RPMI7951 (cell line): ENCODE measurements around the gene RUSC1. TPM values are rescaled to one million over a fixed set of nuclear protein-coding genes. Genes with fewer than 3 reads are reported as not detected.
"Not testable (repeated sequence)": the region's sequence is repeated elsewhere in the genome, so short reads cannot be mapped to it uniquely, and the experiment has no call there.

Source experiments
- DNase-seq: peaks from one replicate; pipeline ENCODE4 v3.0.0-alpha.2; 2012; ENCODE audit warnings: low read depth
- total RNA-seq: library from RNA; depleted of rRNA; stranded (reverse); fragments of >200 nt; shearing (Covaris generic); gene quantifications from 2 replicates; pipeline ENCODE4 v1.2.3, GENCODE V29; 2014; rRNA removed

The RUSC1 gene, protein sequence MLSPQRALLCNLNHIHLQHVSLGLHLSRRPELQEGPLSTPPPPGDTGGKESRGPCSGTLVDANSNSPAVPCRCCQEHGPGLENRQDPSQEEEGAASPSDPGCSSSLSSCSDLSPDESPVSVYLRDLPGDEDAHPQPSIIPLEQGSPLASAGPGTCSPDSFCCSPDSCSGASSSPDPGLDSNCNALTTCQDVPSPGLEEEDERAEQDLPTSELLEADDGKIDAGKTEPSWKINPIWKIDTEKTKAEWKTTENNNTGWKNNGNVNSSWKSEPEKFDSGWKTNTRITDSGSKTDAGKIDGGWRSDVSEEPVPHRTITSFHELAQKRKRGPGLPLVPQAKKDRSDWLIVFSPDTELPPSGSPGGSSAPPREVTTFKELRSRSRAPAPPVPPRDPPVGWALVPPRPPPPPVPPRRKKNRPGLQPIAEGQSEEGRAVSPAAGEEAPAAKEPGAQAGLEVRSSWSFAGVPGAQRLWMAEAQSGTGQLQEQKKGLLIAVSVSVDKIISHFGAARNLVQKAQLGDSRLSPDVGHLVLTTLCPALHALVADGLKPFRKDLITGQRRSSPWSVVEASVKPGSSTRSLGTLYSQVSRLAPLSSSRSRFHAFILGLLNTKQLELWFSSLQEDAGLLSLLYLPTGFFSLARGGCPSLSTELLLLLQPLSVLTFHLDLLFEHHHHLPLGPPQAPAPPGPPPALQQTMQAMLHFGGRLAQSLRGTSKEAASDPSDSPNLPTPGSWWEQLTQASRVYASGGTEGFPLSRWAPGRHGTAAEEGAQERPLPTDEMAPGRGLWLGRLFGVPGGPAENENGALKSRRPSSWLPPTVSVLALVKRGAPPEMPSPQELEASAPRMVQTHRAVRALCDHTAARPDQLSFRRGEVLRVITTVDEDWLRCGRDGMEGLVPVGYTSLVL
- 25.1 and 26.2 TPM in 2 replicates for total RNA-seq

DNA sequence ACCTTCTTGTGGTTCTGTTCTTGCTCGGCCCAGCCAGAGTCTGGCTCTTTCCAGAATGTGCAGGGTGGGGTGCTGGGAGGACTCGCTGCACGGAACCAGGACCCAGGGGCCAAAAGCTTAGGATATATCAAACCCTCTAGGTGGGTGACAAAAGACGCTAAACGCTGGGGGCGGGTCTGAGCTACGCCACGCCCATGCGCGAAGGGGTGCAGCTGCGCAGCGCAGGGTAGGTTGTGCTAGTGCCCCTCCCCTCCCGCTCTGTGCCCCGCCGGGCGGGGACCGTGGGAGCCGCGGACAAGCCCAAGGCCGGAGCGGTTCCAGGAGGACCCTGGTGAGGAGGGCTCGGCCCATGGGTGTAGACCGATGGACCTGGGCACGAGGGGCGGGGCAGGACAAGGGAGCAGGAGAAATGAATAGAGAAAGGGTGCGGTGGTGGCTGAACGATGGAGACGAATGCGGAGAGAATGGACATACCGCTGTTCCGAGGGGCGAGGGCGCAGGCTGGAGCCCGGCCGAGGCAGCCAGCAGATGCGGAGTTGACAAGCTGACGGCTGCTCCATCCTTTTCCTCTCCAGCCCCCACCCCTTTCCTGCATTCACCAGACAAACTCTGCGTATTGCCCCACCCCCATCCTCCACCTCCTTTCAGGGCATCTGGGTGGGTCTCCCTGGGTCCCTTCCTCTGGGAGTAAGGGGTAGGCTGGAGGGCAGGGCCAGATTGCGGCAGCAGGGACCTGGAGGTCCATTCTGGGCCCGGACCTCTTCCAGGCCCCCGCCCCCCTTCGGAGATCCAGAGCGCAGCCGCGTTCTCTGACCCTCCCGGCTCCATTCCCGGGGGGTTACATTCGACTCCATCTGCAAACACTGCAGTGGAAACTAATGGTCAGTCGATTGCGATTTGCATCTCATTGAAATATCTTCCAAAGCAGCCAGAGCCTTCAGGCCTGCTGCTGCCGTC lies at the start of gene RUSC1:
Gene RUSC1, plus strand, starts transcription at position 234 of the 957 bp plus-strand sequence. CDS start 880 bp downstream, outside the sequence.
- DNase-seq, result no peak

DNA sequence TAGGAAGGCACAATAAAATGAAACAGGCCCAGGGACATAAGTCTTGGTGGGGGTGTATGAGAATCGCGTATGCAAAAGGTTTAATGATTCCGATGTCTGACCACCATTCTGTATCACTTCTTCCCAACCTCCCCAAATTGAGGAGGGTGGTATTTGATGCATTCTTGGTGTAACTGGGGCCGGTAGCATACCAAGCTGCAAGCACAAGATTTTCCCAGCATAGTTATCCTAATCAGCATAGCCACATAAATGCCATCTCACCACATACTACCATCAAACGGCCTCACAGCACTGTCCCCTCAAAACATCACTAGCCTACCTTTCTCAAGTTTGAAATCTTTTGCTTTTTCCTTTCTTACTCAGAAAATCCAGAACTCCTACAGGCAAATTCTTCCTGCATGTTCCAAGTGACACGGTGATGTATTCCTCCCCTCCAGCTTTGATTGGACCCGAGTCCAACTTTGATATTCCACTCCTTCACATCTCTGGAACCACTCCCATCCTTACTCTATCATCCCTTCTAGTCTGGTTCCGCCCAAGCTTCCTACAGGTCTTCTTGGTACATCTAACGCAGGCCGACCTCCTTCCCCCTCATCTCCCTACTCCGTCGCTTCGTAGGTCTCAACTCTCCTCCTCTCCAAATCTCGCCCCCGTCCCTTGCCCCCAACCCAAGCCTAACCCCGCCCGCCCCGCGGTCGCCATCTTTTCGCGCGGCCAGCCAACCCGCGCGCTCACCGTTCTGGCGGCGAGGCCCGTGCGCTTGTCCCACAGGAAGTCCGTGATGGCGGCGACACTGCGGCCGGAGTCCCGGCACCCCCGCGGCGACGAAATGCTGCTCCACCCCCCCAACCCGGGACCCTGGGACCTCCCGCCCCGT lies 48.0 kb upstream of the RUSC1 start:
- peak; percentile 73 for DNase-seq

DNA sequence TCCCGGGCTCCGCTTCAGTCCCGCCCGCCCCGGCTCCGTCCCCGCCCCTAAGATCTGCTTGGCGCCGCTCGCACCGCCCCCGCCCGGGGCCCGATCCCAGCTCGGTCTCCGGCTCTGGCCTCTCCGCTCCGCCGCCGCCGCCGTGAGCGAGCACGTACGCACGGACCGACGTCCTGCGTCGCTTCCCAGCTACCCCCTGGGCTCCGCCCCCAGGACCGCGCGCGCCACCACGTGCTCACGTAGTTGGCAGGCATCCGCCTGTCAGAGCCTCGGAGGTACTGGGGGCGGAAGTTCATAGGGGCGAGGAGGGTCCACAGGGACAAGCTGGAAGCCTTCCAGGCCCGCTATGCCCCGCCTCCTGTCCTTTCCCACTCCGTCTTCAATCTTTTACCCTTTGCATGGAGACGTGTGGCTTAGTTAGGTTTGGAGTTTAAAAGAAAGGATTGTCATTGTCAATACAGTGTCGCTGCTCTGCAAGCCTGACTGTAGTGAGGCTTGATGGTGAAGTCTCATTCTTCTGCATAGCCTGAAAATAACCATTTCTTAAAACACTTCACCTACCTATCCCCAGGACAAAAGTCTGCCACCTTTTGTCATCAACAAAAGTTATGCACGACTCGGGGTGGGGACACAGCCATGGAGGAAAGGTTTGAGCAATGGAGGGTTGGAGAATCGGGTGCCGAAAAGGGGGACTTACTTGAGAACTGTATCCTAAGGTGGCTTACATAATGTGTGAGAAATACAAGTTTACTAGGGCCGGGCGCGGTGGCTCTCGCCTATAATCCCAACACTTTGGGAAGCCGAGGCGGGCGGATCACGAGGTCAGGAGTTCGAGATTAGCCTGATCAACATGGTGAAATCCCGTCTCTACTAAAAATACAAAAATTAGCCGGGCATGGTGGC lies 47.1 kb upstream of the RUSC1 start, which contains the start of gene CLK2:
Gene CLK2, minus strand, starts transcription at position 162 of the 903 bp plus-strand sequence. CDS start 2,527 bp downstream, outside the sequence.
- peak; percentile 94 for DNase-seq

DNA sequence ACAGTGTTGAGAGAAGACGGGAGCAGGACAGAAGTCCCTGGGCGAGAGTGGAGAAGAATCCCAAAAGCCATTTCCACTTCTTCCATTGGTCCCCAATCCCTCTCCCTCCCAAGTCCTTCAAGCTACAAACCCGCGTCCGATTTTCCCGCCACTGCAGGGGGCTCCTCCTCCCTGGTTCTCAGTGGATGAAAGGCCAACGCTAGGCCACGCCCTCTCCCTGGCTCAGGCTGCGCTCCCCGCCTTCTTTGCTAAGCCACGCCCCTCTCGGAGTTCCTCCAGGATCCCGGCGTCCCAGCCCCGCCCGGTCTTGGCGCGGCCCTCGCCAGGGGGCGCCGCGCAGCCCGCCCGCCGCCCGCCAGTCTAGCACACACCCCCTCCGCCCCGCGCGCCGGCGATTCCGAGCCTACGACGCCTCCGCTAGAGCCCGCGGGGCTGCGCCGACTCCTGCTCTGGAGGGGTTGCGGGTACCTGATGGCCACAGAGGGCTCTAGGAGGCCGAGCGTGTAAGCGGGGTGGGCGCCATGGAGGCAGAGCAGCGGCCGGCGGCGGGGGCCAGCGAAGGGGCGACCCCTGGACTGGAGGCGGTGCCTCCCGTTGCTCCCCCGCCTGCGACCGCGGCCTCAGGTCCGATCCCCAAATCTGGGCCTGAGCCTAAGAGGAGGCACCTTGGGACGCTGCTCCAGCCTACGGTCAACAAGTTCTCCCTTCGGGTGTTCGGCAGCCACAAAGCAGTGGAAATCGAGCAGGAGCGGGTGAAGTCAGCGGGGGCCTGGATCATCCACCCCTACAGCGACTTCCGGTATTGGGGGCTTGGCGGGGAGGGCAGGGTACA lies 43.4 kb upstream of the RUSC1 start, which contains the start of gene HCN3:
Gene HCN3, plus strand, starts transcription at position 394 of the 832 bp plus-strand sequence. Its CDS starts 128 bp downstream, at position 522.
- peak; percentile 91 for DNase-seq

DNA sequence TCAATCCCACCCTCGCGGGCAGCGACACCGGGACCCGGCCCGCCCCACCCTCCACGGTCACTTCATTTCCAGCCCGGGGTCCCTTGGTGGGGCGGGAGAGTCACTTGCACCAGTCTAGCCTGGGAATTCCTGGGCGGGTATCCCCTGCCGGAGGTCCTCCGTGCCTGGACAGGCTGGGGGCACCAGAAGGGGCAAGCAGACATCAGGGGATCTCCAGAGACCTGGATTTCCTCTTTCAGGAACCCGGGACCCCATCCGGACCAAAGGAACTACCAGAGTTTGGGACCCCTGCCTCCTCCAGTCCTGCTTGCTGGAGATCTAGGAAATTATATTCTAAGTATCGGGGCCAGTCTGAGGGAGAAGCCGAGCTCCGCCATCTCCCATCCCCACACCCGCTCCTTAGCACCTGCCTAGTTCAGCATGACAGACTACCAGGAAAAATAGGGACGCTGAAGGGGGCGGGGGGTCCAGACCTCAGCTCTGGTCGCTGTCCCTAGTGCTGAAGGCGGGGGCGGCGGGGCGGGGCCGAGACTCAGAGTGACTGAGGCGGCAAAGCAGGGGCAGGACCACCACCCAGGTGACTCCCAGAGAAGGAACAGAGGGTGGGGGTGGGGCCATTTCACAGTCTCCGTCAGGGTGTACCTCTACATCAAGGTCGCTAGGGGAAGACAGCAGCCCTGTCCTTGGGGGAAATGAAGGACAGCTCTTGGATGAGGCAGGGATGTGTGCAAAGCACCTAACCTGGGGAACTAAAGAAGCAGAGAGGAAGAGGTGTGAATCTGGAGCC lies 42.6 kb upstream of the RUSC1 start:
- peak; percentile 27 for DNase-seq

DNA sequence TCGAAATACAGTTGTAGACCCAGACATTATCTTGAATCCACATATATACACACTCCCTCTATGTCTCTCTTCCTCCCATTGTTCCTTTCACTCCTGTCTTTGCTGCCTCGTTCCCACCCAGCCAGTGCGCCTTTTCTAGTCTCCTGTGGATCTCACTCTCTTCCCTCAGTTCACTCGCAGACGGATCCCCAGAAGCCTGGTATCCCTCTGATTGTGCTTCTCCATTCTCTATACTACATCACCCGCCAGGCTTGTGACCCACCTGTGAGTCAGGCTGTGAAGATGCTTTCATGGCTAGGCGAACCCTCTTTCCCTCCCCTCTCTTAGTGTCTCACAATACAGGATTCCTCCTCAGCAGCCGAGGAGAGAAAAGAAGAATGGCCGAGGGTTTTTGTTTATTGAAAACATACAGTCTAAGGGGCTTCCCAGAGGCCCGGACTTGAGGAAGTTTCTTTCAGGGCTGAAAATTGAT lies 42.0 kb upstream of the RUSC1 start:
- DNase-seq, result no peak

DNA sequence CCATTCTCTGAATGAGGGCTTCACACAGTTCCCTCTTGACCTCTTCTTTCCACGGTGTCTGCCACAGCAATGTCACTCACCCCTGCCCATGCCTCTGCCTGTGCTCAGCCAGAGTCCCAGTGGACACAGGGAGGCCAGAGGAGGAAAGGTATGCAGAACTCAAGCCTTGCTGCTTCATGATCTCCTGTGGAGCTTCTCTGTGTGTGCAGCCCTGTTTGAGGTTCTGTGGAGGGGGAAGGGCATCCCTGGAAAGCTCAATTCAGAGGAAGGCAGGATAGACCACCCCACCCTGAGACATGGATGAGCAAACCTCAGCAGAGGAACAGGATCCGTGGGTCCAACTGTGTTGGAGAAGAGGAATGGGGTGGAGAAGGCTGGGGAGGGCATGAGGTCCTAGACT lies 41.4 kb upstream of the RUSC1 start:
- DNase-seq, result no peak

DNA sequence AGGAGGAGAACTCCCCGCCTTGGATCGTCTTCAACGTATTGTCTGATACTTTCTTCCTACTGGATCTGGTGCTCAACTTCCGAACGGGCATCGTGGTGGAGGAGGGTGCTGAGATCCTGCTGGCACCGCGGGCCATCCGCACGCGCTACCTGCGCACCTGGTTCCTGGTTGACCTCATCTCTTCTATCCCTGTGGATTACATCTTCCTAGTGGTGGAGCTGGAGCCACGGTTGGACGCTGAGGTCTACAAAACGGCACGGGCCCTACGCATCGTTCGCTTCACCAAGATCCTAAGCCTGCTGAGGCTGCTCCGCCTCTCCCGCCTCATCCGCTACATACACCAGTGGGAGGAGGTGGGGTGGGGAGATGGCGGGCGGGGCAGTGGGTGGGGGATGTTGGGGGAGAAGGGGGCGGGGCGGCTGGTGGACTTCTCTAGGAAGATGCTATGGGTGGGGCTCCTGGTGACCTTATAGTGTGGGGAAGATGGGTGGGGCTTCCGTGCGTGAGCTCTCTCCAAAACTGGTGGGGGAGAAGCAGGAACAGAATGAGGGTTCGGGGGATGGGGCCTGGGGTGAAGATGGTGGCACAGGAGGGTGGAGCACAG lies 38.1 kb upstream of the RUSC1 start:
- DNase-seq, result no peak

DNA sequence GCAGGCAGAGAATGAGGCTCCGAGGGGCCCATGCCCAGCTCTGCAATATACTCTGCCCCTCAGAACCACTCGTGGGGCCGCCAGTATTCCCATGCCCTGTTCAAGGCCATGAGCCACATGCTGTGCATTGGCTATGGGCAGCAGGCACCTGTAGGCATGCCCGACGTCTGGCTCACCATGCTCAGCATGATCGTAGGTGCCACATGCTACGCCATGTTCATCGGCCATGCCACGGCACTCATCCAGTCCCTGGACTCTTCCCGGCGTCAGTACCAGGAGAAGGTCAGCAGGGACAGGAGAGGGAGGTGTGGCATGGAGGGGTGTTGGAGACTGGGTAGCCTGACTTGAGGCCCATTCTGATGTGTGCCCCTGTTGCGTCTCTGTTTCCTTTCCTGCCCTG lies 36.2 kb upstream of the RUSC1 start:
- DNase-seq, result no peak

DNA sequence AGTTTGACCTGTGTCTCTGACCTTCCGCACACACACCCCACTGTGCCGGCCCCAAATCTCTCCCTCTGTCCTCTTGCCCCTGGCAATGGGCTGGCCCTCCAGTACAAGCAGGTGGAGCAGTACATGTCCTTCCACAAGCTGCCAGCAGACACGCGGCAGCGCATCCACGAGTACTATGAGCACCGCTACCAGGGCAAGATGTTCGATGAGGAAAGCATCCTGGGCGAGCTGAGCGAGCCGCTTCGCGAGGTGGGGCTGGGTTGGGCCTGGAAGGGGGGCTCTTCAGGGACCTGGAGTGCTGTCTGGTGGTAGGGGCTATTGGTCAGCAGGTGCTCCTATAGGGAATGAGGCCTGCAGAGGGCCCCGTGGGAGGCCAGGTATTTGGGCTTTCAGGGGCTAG lies 35.6 kb upstream of the RUSC1 start:
- DNase-seq, result no peak

DNA sequence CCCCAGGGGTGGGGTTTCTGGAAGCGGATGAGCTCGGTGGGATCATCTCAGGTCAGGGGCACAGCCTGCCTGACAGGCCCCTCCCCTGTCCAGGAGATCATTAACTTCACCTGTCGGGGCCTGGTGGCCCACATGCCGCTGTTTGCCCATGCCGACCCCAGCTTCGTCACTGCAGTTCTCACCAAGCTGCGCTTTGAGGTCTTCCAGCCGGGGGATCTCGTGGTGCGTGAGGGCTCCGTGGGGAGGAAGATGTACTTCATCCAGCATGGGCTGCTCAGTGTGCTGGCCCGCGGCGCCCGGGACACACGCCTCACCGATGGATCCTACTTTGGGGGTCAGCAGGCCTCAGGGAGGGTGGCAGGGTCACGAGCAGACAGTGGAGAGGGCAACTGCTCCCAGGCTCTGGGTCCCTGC lies 35.1 kb upstream of the RUSC1 start:
- DNase-seq, result no peak

DNA sequence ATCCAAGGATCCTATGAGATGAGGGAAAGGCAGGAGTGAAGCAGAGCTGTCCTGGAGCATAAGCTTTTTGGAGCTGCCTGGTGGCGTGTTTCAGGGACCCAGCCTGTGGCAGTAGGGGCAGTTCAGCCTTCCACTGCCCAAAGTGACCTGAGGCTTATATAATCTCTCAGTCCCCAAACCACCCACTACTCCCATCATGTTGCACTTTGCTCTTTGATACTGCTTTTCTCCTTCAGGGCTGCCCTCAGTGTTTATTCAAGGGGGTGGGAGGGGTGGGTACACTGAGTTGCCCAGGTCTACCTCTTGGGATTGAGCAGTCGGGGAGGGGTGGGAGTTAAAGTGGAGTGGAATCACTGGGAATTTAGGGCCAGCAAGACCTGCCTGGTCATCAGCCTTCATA lies 34.1 kb upstream of the RUSC1 start:
- no peak for DNase-seq

DNA sequence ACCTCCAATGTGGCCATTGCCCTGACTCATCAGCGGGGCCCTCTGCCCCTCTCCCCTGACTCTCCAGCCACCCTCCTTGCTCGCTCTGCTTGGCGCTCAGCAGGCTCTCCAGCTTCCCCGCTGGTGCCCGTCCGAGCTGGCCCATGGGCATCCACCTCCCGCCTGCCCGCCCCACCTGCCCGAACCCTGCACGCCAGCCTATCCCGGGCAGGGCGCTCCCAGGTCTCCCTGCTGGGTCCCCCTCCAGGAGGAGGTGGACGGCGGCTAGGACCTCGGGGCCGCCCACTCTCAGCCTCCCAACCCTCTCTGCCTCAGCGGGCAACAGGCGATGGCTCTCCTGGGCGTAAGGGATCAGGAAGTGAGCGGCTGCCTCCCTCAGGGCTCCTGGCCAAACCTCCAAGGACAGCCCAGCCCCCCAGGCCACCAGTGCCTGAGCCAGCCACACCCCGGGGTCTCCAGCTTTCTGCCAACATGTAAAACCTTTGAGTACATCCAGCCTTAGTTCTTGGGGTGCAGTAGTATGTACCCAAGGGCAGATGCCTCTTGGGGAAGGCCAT lies 32.6 kb upstream of the RUSC1 start:
- no peak for DNase-seq

DNA sequence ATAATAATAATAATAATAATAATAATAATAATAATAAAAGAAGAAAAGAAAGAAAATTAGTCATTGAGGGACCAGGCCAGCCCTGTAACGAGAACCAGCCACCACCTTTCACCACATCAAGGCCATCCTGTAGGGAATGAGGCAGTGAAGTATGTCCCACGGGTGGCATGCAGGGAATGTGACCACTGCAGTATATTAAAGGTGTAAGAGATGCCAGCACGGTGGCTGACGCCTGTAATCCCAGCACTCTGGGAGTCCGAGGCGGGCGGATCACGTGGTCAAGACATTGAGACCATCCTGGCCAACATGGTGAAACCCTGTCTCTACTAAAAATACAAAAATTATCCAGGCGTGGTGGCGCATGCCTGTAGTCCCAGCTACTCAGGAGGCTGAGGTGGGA lies 29.7 kb upstream of the RUSC1 start:
- not testable (repeated sequence) for DNase-seq

DNA sequence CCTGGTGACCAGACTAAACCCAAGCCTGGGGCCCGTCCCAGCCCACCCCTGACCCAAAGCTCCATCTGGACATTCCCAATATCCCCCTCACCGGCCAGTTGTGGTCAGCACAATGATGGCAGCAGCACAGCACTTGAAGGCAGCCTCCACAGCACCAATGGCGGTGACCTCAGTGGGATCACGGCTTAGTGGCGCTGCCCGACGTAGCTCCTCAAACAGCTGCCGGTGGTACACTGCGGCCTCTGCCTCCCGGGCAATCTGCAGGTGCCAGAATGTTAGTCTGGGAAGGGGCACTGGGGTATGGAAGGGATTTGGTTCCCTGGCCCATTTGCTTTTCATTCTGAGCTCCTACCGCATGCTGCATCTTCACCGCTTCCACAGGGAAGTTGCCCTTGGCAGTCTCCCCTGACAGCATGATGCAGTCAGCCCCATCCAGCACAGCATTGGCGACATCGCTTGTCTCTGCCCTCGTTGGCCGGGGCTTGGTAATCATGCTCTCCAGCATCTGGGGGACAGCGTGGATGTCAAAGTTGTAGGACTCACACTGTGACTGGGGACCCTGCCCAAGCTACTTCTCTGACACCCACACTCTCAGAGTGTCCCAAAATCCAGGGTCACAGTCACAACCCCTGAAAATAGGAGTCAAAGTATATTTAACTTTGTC lies 27.5 kb upstream of the RUSC1 start:
- no peak for DNase-seq
